ENCODE data around the gene NDST4.

The NDST4 gene

DNA sequence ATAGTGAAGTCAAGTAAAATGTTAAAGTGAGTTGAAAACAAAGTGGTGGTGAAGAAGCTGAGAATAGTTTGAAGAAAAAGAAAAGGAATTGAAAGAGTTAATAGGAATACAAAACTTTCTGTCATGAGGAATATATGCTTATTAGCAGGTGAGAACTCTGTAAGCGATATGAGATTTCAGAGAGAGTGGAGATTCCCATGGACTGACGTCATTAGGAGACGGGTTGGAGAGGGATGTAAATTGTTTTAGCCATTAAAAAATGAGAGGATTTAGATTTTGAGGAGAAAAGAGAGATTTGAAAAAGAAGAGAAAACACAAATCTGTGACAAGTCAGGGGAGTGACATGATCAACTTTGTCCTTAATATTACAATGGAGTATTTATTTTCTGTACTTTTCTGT is 11.7 kb downstream of the NDST4 start:
- Histone ChIP-seq H3K36me3 (ENCODE audit: control insufficient read depth, insufficient read depth, low read length) (no peaks in the 10 kb centered on the region), H3K18ac (ENCODE audit: low read length) (no peak overlapping the region), H3K4me3 (ENCODE audit: low read length) (no peak overlapping the region), H3K4me2 (ENCODE audit: low read length) (no peak overlapping the region), H3K79me1 (ENCODE audit: low read length) (no peaks in the 10 kb centered on the region), H4K8ac (ENCODE audit: low read depth, low read length) (no peak overlapping the region), H3K4me1 (ENCODE audit: control insufficient read depth, low read depth, low read length) (no peaks in the 10 kb centered on the region), H2AK5ac (ENCODE audit: low read length) (no peak overlapping the region), H3K23ac (ENCODE audit: low read length) (no peak overlapping the region), H3K4ac (ENCODE audit: low read depth, low read length) (no peak overlapping the region), H3K27me3 (ENCODE audit: insufficient read depth, low read length, poor library complexity) (no peaks in the 10 kb centered on the region), H3K56ac (ENCODE audit: low read length) (no peak overlapping the region), H4K5ac (ENCODE audit: low read length) (no peak overlapping the region), H3K79me2 (ENCODE audit: control insufficient read depth, insufficient read depth, low read length) (no peaks in the 10 kb centered on the region), H2BK5ac (ENCODE audit: low read length) (no peak overlapping the region), H3K9ac (ENCODE audit: low read length) (no peak overlapping the region), H2BK120ac (ENCODE audit: low read depth, low read length) (no peak overlapping the region), H3K27ac (ENCODE audit: low read depth, low read length) (no peak overlapping the region), H2BK15ac (replicated peaks; ENCODE audit: low read depth) (no peak overlapping the region)
- no peak for DNase-seq
- WGBS (ENCODE audit: extremely low coverage, insufficient coverage, low lambda C conversion rate), result 100% methylated on average over 1 of the region's 3 CpGs

DNA sequence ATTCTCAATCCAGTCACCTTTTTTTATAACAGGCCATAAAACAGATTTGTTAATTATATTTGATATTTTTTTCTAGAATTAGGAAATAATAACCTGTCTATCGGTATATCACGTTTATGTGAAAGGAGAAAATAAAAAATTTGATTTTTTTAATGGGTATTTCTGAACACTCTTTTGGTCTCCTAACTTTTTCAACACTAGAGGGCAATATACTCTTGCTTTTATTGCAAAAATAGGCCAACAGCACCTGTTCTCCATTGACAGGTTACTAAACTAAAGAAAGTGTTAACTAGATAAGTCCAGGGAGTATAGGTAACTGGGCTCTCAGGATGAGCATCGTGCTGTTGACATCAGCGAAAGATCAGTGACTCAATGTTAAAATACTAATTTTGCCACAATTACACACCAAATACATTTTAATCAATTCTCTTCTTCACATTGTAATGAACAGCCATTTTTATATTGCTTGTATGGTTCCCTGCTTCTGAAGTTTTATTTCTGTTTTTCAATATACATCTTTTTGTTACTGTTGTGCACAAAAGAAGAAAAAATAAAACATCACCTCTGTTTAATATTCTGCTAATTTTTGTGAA is 22.8 kb downstream of the NDST4 start:
- no peak overlapping the region for H3K27ac ChIP-seq (ENCODE audit: low read depth, low read length)
- no peaks in the 10 kb centered on the region for H3K79me1 ChIP-seq (ENCODE audit: low read length)
- WGBS (ENCODE audit: extremely low coverage, insufficient coverage, low lambda C conversion rate), result 100% methylated on average over 2 of the region's 4 CpGs
- no peak overlapping the region for H4K8ac ChIP-seq (ENCODE audit: low read depth, low read length)
- H2BK15ac ChIP-seq (replicated peaks; ENCODE audit: low read depth), result no peak overlapping the region
- no peak overlapping the region for H3K4me2 ChIP-seq (ENCODE audit: low read length)
- H3K9ac ChIP-seq (ENCODE audit: low read length), result no peak overlapping the region
- peak; percentile 68 for DNase-seq
- H3K18ac ChIP-seq (ENCODE audit: low read length), result no peak overlapping the region
- no peak overlapping the region for H2AK5ac ChIP-seq (ENCODE audit: low read length)
- H2BK5ac ChIP-seq (ENCODE audit: low read length), result no peak overlapping the region
- no peaks in the 10 kb centered on the region for H3K27me3 ChIP-seq (ENCODE audit: insufficient read depth, low read length, poor library complexity)
- H3K79me2 ChIP-seq (ENCODE audit: control insufficient read depth, insufficient read depth, low read length), result no peaks in the 10 kb centered on the region
- H3K56ac ChIP-seq (ENCODE audit: low read length), result no peak overlapping the region
- no peak overlapping the region for H2BK120ac ChIP-seq (ENCODE audit: low read depth, low read length)
- no peak overlapping the region for H3K4me3 ChIP-seq (ENCODE audit: low read length)
- no peak overlapping the region for H3K23ac ChIP-seq (ENCODE audit: low read length)
- no peaks in the 10 kb centered on the region for H3K36me3 ChIP-seq (ENCODE audit: control insufficient read depth, insufficient read depth, low read length)
- no peak overlapping the region for H4K5ac ChIP-seq (ENCODE audit: low read length)
- no peak overlapping the region for H3K4ac ChIP-seq (ENCODE audit: low read depth, low read length)
- peaks cover 2% of the 10 kb centered on the region for H3K4me1 ChIP-seq (ENCODE audit: control insufficient read depth, low read depth, low read length)

- Histone ChIP-seq H3K4me3 (ENCODE audit: low read length) (no peak overlapping the region), H3K79me1 (ENCODE audit: low read length) (no peaks in the 10 kb centered on the region), H2AK5ac (ENCODE audit: low read length) (no peak overlapping the region), H2BK120ac (ENCODE audit: low read depth, low read length) (no peak overlapping the region), H3K4ac (ENCODE audit: low read depth, low read length) (no peak overlapping the region), H3K18ac (ENCODE audit: low read length) (no peak overlapping the region), H3K79me2 (ENCODE audit: control insufficient read depth, insufficient read depth, low read length) (no peaks in the 10 kb centered on the region), H2BK15ac (replicated peaks; ENCODE audit: low read depth) (no peak overlapping the region), H3K27ac (ENCODE audit: low read depth, low read length) (no peak overlapping the region), H3K36me3 (ENCODE audit: control insufficient read depth, insufficient read depth, low read length) (no peaks in the 10 kb centered on the region), H4K8ac (ENCODE audit: low read depth, low read length) (no peak overlapping the region), H4K5ac (ENCODE audit: low read length) (no peak overlapping the region), H3K27me3 (ENCODE audit: insufficient read depth, low read length, poor library complexity) (no peaks in the 10 kb centered on the region), H2BK5ac (ENCODE audit: low read length) (no peak overlapping the region), H3K23ac (ENCODE audit: low read length) (no peak overlapping the region), H3K56ac (ENCODE audit: low read length) (no peak overlapping the region), H3K4me2 (ENCODE audit: low read length) (no peak overlapping the region), H3K9ac (ENCODE audit: low read length) (no peak overlapping the region), H3K4me1 (ENCODE audit: control insufficient read depth, low read depth, low read length) (no peaks in the 10 kb centered on the region)
- DNase-seq, result no peak
- WGBS (ENCODE audit: extremely low coverage, insufficient coverage, low lambda C conversion rate), result no CpG with 5 or more reads among the region's 2 CpGs
Observed at GRCh38 chr4:115082633-115083032, 30.8 kb downstream of the NDST4 start.

GRCh38 chr4:115076691-115077090 is 36.7 kb downstream of the NDST4 start:
- Histone ChIP-seq H3K4me2 (ENCODE audit: low read length) (no peak overlapping the region), H2BK15ac (replicated peaks; ENCODE audit: low read depth) (no peak overlapping the region), H3K4me3 (ENCODE audit: low read length) (no peak overlapping the region), H2BK5ac (ENCODE audit: low read length) (no peak overlapping the region), H3K79me2 (ENCODE audit: control insufficient read depth, insufficient read depth, low read length) (no peaks in the 10 kb centered on the region), H4K5ac (ENCODE audit: low read length) (no peak overlapping the region), H3K36me3 (ENCODE audit: control insufficient read depth, insufficient read depth, low read length) (no peaks in the 10 kb centered on the region), H4K8ac (ENCODE audit: low read depth, low read length) (no peak overlapping the region), H3K4me1 (ENCODE audit: control insufficient read depth, low read depth, low read length) (no peaks in the 10 kb centered on the region), H3K56ac (ENCODE audit: low read length) (no peak overlapping the region), H3K4ac (ENCODE audit: low read depth, low read length) (no peak overlapping the region), H3K9ac (ENCODE audit: low read length) (no peak overlapping the region), H2BK120ac (ENCODE audit: low read depth, low read length) (no peak overlapping the region), H2AK5ac (ENCODE audit: low read length) (no peak overlapping the region), H3K79me1 (ENCODE audit: low read length) (no peaks in the 10 kb centered on the region), H3K18ac (ENCODE audit: low read length) (no peak overlapping the region), H3K27ac (ENCODE audit: low read depth, low read length) (no peak overlapping the region), H3K27me3 (ENCODE audit: insufficient read depth, low read length, poor library complexity) (no peaks in the 10 kb centered on the region), H3K23ac (ENCODE audit: low read length) (no peak overlapping the region)
- no peak for DNase-seq
- no CpG with 5 or more reads among the region's 7 CpGs for WGBS (ENCODE audit: extremely low coverage, insufficient coverage, low lambda C conversion rate)

DNA sequence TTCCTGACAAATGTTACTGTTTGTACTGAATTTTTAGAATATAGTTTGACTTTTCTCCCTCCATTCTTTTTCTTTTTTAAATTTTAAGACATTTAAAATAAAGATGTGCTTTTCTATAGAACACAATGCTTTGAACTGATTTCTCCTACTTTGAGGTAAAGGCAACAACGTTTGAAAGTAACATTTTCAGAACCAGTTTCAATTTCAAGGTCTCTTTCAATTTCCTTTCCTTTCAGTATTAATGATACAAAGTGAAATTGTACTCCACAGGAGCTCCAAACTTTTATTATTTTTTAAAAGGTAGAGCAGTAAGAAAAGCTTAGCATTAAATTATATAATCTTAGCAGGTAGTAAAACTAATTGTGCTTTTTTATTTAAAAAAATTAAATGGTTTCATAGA is 54.9 kb downstream of the NDST4 start:
- H3K36me3 ChIP-seq (ENCODE audit: control insufficient read depth, insufficient read depth, low read length), result no peaks in the 10 kb centered on the region
- H3K4me2 ChIP-seq (ENCODE audit: low read length), result no peak overlapping the region
- H2AK5ac ChIP-seq (ENCODE audit: low read length), result no peak overlapping the region
- no peaks in the 10 kb centered on the region for H3K4me1 ChIP-seq (ENCODE audit: control insufficient read depth, low read depth, low read length)
- no CpG with 5 or more reads among the region's 1 CpG for WGBS (ENCODE audit: extremely low coverage, insufficient coverage, low lambda C conversion rate)
- H3K23ac ChIP-seq (ENCODE audit: low read length), result no peak overlapping the region
- no peak overlapping the region for H3K27ac ChIP-seq (ENCODE audit: low read depth, low read length)
- no peak overlapping the region for H2BK15ac ChIP-seq (replicated peaks; ENCODE audit: low read depth)
- no peaks in the 10 kb centered on the region for H3K79me2 ChIP-seq (ENCODE audit: control insufficient read depth, insufficient read depth, low read length)
- H3K27me3 ChIP-seq (ENCODE audit: insufficient read depth, low read length, poor library complexity), result no peaks in the 10 kb centered on the region
- no peak overlapping the region for H4K5ac ChIP-seq (ENCODE audit: low read length)
- no peak overlapping the region for H3K4me3 ChIP-seq (ENCODE audit: low read length)
- no peak overlapping the region for H4K8ac ChIP-seq (ENCODE audit: low read depth, low read length)
- DNase-seq, result no peak
- H3K4ac ChIP-seq (ENCODE audit: low read depth, low read length), result no peak overlapping the region
- no peaks in the 10 kb centered on the region for H3K79me1 ChIP-seq (ENCODE audit: low read length)
- H2BK120ac ChIP-seq (ENCODE audit: low read depth, low read length), result no peak overlapping the region
- H3K9ac ChIP-seq (ENCODE audit: low read length), result no peak overlapping the region
- H2BK5ac ChIP-seq (ENCODE audit: low read length), result no peak overlapping the region
- no peak overlapping the region for H3K56ac ChIP-seq (ENCODE audit: low read length)
- no peak overlapping the region for H3K18ac ChIP-seq (ENCODE audit: low read length)

GRCh38 chr4:115054836-115055235 is 58.6 kb downstream of the NDST4 start:
- no peak overlapping the region for H3K4me3 ChIP-seq (ENCODE audit: low read length)
- H3K4me2 ChIP-seq (ENCODE audit: low read length), result no peak overlapping the region
- H2BK15ac ChIP-seq (replicated peaks; ENCODE audit: low read depth), result no peak overlapping the region
- H2BK5ac ChIP-seq (ENCODE audit: low read length), result no peak overlapping the region
- H3K79me2 ChIP-seq (ENCODE audit: control insufficient read depth, insufficient read depth, low read length), result no peaks in the 10 kb centered on the region
- whole genome bisulfite sequencing (ENCODE audit: extremely low coverage, insufficient coverage, low lambda C conversion rate), result no CpG with 5 or more reads among the region's 4 CpGs
- no peak overlapping the region for H3K18ac ChIP-seq (ENCODE audit: low read length)
- no peak overlapping the region for H3K27ac ChIP-seq (ENCODE audit: low read depth, low read length)
- no peak overlapping the region for H3K23ac ChIP-seq (ENCODE audit: low read length)
- H4K5ac ChIP-seq (ENCODE audit: low read length), result no peak overlapping the region
- H3K79me1 ChIP-seq (ENCODE audit: low read length), result no peaks in the 10 kb centered on the region
- H2BK120ac ChIP-seq (ENCODE audit: low read depth, low read length), result no peak overlapping the region
- H3K4me1 ChIP-seq (ENCODE audit: control insufficient read depth, low read depth, low read length), result no peaks in the 10 kb centered on the region
- no peak overlapping the region for H3K56ac ChIP-seq (ENCODE audit: low read length)
- H3K27me3 ChIP-seq (ENCODE audit: insufficient read depth, low read length, poor library complexity), result no peaks in the 10 kb centered on the region
- no peak overlapping the region for H3K4ac ChIP-seq (ENCODE audit: low read depth, low read length)
- DNase-seq, result no peak
- H4K8ac ChIP-seq (ENCODE audit: low read depth, low read length), result no peak overlapping the region
- no peaks in the 10 kb centered on the region for H3K36me3 ChIP-seq (ENCODE audit: control insufficient read depth, insufficient read depth, low read length)
- no peak overlapping the region for H3K9ac ChIP-seq (ENCODE audit: low read length)
- H2AK5ac ChIP-seq (ENCODE audit: low read length), result no peak overlapping the region

Measured in mesendoderm (in vitro differentiated cells).